K562 (cell line): ENCODE measurements around the gene IL6R. TPM values are rescaled to one million over a fixed set of nuclear protein-coding genes. Genes with fewer than 3 reads are reported as not detected.

ENCODE experiments used
- ATF3 ChIP-seq, 2 experiments: fragments of 450-650 bp in 1 of 2; sonication (generic) in 1 of 2; formaldehyde crosslinking in 1 of 2; IDR thresholded peaks in 1 of 2; conservative IDR thresholded peaks in 1 of 2; 2 replicates each; pipeline versions ENCODE4 v1.6.1 to v1.8.1; 2016 to 2023; ENCODE audit warnings: mild to moderate bottlenecking in 2 of 2, moderate library complexity in 2 of 2, inconsistent platforms in 1 of 2, missing genetic modification reagents in 1 of 2
- DEAF1 ChIP-seq: fragments of 450-650 bp; formaldehyde crosslinking; IDR thresholded peaks from 2 replicates; pipeline ENCODE4 v1.4.0; 2020; ENCODE audit warnings: mild to moderate bottlenecking, moderate library complexity
- ESRRA ChIP-seq: fragments of 450-650 bp; IDR thresholded peaks from 2 replicates; pipeline ENCODE4 v1.6.1; 2014; ENCODE audit warnings: low read depth, mild to moderate bottlenecking, moderate library complexity, borderline replicate concordance
- HMG20A ChIP-seq: fragments of 450-650 bp; formaldehyde crosslinking; conservative IDR thresholded peaks from 2 replicates; pipeline ENCODE4 v1.4.0; 2020; ENCODE audit warnings: mild to moderate bottlenecking, mixed read lengths
- JUN ChIP-seq, 2 experiments: sonication (generic) in 1 of 2; formaldehyde crosslinking in 1 of 2; IDR thresholded peaks; 2 replicates each; pipeline versions ENCODE4 v1.6.1 to v1.8.0; 2012 to 2022; ENCODE audit warnings: borderline replicate concordance in 2 of 2, mild to moderate bottlenecking in 2 of 2, improper control_type of control experiment in 1 of 2, low read depth in 1 of 2, low read length in 1 of 2, missing genetic modification reagents in 1 of 2
- ZEB2 ChIP-seq: fragments of 450-650 bp; IDR thresholded peaks from 2 replicates; pipeline ENCODE4 v1.6.1; 2016
- ZNF174 ChIP-seq: fragments of 250-450 bp; sonication (Bioruptor Pico); IDR thresholded peaks from 2 replicates; pipeline ENCODE4 v1.4.0; 2020; ENCODE audit warnings: mild to moderate bottlenecking
- ZZZ3 ChIP-seq: fragments of 450-650 bp; IDR thresholded peaks from 2 replicates; pipeline ENCODE4 v1.6.1; 2016; ENCODE audit warnings: antibody characterized with exemption, mild to moderate bottlenecking, moderate library complexity
- polyA plus RNA-seq, 8 experiments: library from polyadenylated mRNA; depleted of rRNA in 4 of 8; stranded (reverse) in 5 of 8; unstranded in 3 of 8; fragments of >200 nt; fragmentation: Nextera tagmentation in 2 of 8; fragmentation: Illumina TruSeq in 1 of 8; extraction: Ambion mirVana in 2 of 8; extraction: Trizol in 1 of 8; gene quantifications; 2 replicates each; pipeline versions ENCODE4 v1.2.1 to v1.2.3, GENCODE V29; 2011 to 2014; ENCODE audit warnings: inconsistent platforms in 1 of 8, missing spikeins in 1 of 8
- total RNA-seq, 7 experiments: library from RNA; depleted of rRNA in 6 of 7; stranded (reverse); fragments of >200 nt in 6 of 7; fragmentation: Illumina TruSeq in 2 of 7; extraction: Trizol in 2 of 7; gene quantifications; 2 replicates each; pipeline versions ENCODE4 v1.2.1 to v1.2.3, GENCODE V29; 2011 to 2021; ENCODE audit warnings: low replicate concordance in 1 of 7

Gene IL6R
- total and polyA plus RNA-seq, 9 of the 15 experiments (the other 6 are each of a cell fraction or from before 2014, with no cell fraction given): 0.05 to 1.1 (median 0.11) TPM; not detected in 2

GRCh38 chr1:154466921-154467417 lies 61.8 kb downstream of the IL6R start (continued):
- TF ChIP-seq ATF3 (IDR thresholded peaks at IDR 0.05): no peak
- no peak for TF ChIP-seq ATF3 (CRISPR knock-in tag; conservative IDR thresholded peaks at IDR 0.05)
- no peak for TF ChIP-seq JUN (IDR thresholded peaks at IDR 0.05; ENCODE audit: borderline replicate concordance, low read depth, low read length)
- no peak for TF ChIP-seq JUN (CRISPR knock-in tag; IDR thresholded peaks at IDR 0.05; ENCODE audit: borderline replicate concordance)
- 0 out of 2 replicates have a peak, but pooled peaks have one; percentile 29 for TF ChIP-seq DEAF1
- no peak for TF ChIP-seq ZEB2
- TF ChIP-seq ZZZ3: no peak
- TF ChIP-seq HMG20A: no peak
- no peak for TF ChIP-seq ZNF174 (CRISPR knock-in tag)
- no peak for TF ChIP-seq ESRRA
